GM21367 (cell line): Measurements from ENCODE around the gene PARD3.
"Not testable (repeated sequence)": the region's sequence is repeated elsewhere in the genome, so short reads cannot be mapped to it uniquely, and the experiment has no call there.

ENCODE experiments used
- ATAC-seq: cut with Tn5 transposase; IDR thresholded peaks from one replicate; pipeline ENCODE4 v1.9.1; 2021; ENCODE audit not compliant: unreplicated experiment

Gene PARD3

GRCh38 chr10:34094146-34094696, 720.9 kb downstream of the PARD3 start:
- ATAC-seq, result no peak

GRCh38 chr10:34092891-34093290, 722.2 kb downstream of the PARD3 start:
- no peak for ATAC-seq

GRCh38 chr10:34091635-34092195, 723.4 kb downstream of the PARD3 start:
- no peak for ATAC-seq

- ATAC-seq, result no peak
Measured at GRCh38 chr10:34089253-34089652, 725.8 kb downstream of the PARD3 start.

- no peak for ATAC-seq
Measured at GRCh38 chr10:34088208-34088794, 726.8 kb downstream of the PARD3 start.

GRCh38 chr10:34087095-34087418, 728.0 kb downstream of the PARD3 start:
- no peak for ATAC-seq

- no peak for ATAC-seq
Measured at GRCh38 chr10:34083567-34083966, 731.5 kb downstream of the PARD3 start.

GRCh38 chr10:34081948-34082347, 733.1 kb downstream of the PARD3 start:
- ATAC-seq, result no peak

- no peak for ATAC-seq
Measured at GRCh38 chr10:34081347-34081743, 733.8 kb downstream of the PARD3 start.

GRCh38 chr10:34080485-34081346, 734.4 kb downstream of the PARD3 start:
- no peak for ATAC-seq

- ATAC-seq, result no peak
Measured at GRCh38 chr10:34079702-34080484, 735.2 kb downstream of the PARD3 start.

- no peak for ATAC-seq
Measured at GRCh38 chr10:34078745-34079470, 736.2 kb downstream of the PARD3 start.

GRCh38 chr10:34078017-34078744, 736.9 kb downstream of the PARD3 start:
- ATAC-seq, result no peak

- no peak for ATAC-seq
Measured at GRCh38 chr10:34076443-34076842, 738.7 kb downstream of the PARD3 start.

- ATAC-seq, result no peak
Measured at GRCh38 chr10:34075254-34075926, 739.7 kb downstream of the PARD3 start.

- ATAC-seq, result no peak
Measured at GRCh38 chr10:34074051-34074450, 741.0 kb downstream of the PARD3 start.

GRCh38 chr10:34067741-34068140, 747.4 kb downstream of the PARD3 start:
- not testable (repeated sequence) for ATAC-seq

GRCh38 chr10:34063592-34063991, 751.5 kb downstream of the PARD3 start:
- ATAC-seq, result no peak

- ATAC-seq, result no peak
Measured at GRCh38 chr10:34061841-34062240, 753.3 kb downstream of the PARD3 start.
